ENCODE results near the gene CRYL1.

CRYL1 gene

DNA sequence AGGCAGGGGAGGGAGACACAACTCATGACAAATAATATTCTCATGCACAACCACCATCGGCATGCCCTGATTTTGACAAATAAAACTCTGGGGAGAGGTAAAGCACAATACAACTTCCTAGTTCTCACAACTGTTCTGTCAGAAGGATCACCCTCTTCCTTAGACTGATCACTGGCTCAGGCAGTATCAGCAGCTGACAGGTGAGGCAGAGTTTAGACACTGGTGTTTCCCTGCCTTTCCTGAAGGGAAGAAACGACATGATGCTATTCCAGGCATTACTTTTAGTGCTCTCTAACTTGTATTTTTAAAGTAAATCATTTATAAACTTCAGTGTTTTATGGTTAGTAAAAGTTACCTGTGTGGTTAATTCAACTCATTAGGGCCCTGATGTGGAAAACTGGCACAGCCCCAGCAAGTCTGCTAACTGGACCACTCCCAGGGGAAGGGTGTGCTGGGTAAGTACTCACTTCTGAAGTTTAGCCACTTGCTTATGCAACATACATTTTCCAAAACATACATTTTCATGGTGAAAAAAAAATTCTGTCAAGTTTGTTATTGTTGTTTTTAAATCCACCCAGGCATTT is 82.8 kb downstream of the CRYL1 start:
- H3K27ac ChIP-seq = no peak overlapping the region
- H3K27me3 ChIP-seq = no peaks in the 10 kb centered on the region
- no peaks in the 10 kb centered on the region for H3K4me1 ChIP-seq (ENCODE audit: control insufficient read depth in 1 of 2, insufficient read depth in 1 of 2, low read depth in 1 of 2, low read length in 1 of 2)
- H3K36me3 ChIP-seq = no peaks in the 10 kb centered on the region
- no peak overlapping the region for H3K4me3 ChIP-seq (ENCODE audit: low read depth in 1 of 2, low read length in 1 of 2)
- TF ChIP-seq, protein P1, sequence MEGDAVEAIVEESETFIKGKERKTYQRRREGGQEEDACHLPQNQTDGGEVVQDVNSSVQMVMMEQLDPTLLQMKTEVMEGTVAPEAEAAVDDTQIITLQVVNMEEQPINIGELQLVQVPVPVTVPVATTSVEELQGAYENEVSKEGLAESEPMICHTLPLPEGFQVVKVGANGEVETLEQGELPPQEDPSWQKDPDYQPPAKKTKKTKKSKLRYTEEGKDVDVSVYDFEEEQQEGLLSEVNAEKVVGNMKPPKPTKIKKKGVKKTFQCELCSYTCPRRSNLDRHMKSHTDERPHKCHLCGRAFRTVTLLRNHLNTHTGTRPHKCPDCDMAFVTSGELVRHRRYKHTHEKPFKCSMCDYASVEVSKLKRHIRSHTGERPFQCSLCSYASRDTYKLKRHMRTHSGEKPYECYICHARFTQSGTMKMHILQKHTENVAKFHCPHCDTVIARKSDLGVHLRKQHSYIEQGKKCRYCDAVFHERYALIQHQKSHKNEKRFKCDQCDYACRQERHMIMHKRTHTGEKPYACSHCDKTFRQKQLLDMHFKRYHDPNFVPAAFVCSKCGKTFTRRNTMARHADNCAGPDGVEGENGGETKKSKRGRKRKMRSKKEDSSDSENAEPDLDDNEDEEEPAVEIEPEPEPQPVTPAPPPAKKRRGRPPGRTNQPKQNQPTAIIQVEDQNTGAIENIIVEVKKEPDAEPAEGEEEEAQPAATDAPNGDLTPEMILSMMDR (IDR thresholded peaks at IDR 0.05) = no peak
- no peaks in the 10 kb centered on the region for H3K9me3 ChIP-seq

DNA sequence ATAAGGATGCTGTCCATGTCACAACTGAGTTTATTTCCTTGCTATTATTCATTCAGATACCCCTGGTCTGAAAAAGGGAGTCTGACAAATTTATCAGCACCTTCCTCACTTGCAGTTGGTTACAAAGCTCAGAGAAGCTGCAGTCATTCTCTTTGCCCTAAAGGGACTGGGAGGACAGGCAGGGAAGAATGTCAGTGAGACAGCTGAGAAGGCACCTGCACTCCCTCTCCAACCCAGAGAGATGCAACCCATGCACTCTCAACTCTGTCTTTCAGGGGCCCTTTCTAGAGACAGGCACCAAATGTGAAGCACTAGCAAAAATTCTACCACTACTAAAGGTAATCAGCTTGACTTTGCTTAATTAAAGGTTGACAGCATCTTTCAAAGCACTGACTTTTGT is 83.3 kb downstream of the CRYL1 start:
- no peaks in the 10 kb centered on the region for H3K36me3 ChIP-seq
- no peaks in the 10 kb centered on the region for H3K27me3 ChIP-seq
- TF ChIP-seq, protein P1 (IDR thresholded peaks at IDR 0.05) = no peak
- no peak overlapping the region for H3K27ac ChIP-seq
- H3K9me3 ChIP-seq = no peaks in the 10 kb centered on the region
- no peak overlapping the region for H3K4me3 ChIP-seq (ENCODE audit: low read depth in 1 of 2, low read length in 1 of 2)
- no peaks in the 10 kb centered on the region for H3K4me1 ChIP-seq (ENCODE audit: control insufficient read depth in 1 of 2, insufficient read depth in 1 of 2, low read depth in 1 of 2, low read length in 1 of 2)

DNA sequence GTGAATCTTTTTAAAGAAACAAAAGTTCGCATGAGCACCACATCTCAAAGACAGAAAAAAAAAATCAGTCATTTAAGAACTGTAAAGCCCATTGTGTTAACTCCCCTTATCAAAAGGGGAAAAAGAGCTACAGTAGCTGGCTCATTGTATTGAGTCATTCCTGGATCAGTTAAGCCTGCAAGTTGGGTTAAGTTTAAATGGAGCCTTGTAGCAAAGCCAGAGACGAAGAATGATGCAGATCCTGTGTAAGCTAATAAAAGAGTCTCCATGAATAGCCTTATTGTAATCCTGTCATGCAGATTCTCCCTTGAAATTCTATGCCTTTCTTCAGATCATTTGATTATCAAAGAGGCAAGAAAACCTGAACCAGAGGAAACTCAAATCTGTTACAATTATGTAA is 83.8 kb downstream of the CRYL1 start:
- Histone ChIP-seq H3K27ac (no peak overlapping the region), H3K4me3 (ENCODE audit: low read depth in 1 of 2, low read length in 1 of 2) (no peak overlapping the region), H3K36me3 (no peaks in the 10 kb centered on the region), H3K9me3 (no peaks in the 10 kb centered on the region), H3K27me3 (no peaks in the 10 kb centered on the region), H3K4me1 (ENCODE audit: control insufficient read depth in 1 of 2, insufficient read depth in 1 of 2, low read depth in 1 of 2, low read length in 1 of 2) (no peaks in the 10 kb centered on the region)
- TF ChIP-seq, protein P1 (IDR thresholded peaks at IDR 0.05) = no peak

DNA sequence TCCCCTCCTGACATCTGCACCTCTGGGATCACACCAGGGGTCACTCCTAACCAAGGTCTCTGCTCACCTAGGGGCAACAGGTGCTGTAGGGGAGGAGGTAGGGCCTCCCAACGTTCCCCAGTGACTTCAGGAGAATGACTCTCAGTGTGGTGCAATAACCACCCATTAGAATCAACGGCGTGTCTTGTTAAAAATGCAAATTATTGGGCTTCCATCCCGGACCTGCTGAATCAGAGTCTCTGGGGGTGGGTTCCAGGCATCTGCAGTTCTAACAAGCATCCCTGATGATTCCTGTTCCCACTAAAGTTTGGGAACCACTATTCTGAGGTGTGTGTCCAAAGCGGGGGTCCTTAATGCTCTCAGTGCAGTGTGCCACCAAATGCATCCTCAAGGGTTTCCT is 84.6 kb downstream of the CRYL1 start:
- Histone ChIP-seq H3K4me3 (ENCODE audit: low read depth in 1 of 2, low read length in 1 of 2) (no peak overlapping the region), H3K36me3 (no peaks in the 10 kb centered on the region), H3K4me1 (ENCODE audit: control insufficient read depth in 1 of 2, insufficient read depth in 1 of 2, low read depth in 1 of 2, low read length in 1 of 2) (no peaks in the 10 kb centered on the region), H3K9me3 (no peaks in the 10 kb centered on the region), H3K27ac (no peak overlapping the region), H3K27me3 (no peaks in the 10 kb centered on the region)
- TF ChIP-seq, protein P1 (IDR thresholded peaks at IDR 0.05) = no peak

DNA sequence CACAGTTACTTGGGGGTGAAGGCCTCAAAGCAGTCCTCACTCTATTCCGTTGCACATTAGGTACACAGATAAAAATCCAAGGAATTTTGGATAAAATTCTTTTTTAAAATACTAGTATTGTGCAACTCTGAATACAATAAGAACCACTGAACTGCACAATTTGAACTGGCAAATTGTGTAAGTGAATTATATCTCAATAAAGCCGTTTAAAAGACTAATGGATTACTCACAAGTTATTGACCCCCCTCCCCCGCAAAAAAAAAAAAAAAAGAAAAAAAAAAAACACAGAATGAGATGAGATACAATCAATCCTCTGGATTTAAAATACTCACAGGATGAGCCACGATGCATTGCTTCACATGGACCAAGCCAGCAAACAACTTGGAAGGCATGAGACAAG is 86.4 kb downstream of the CRYL1 start:
- no peak overlapping the region for H3K27ac ChIP-seq
- TF ChIP-seq, protein P1 (IDR thresholded peaks at IDR 0.05) = no peak
- H3K27me3 ChIP-seq = no peaks in the 10 kb centered on the region
- H3K4me1 ChIP-seq (ENCODE audit: control insufficient read depth in 1 of 2, insufficient read depth in 1 of 2, low read depth in 1 of 2, low read length in 1 of 2) = no peaks in the 10 kb centered on the region
- H3K36me3 ChIP-seq = no peaks in the 10 kb centered on the region
- H3K9me3 ChIP-seq = no peaks in the 10 kb centered on the region
- no peak overlapping the region for H3K4me3 ChIP-seq (ENCODE audit: low read depth in 1 of 2, low read length in 1 of 2)

DNA sequence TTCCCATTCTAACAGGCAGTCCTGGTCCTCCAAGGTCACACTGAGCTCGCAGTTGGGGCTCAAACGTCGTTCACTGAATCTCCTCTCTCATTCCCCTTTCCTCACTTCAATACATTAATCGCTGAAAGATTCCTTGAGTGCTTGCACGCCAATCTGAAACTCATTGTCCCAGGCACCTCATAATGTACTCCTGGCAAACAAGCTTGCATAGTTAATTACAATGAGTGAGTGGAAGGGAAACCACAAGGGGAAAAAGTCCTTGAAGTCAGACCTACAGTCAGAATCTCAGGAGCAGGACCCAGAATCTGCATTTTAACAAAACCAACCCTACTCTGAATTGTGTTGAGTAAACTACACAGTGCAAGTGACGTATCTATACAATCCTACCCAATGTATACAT is 86.9 kb downstream of the CRYL1 start:
- no peaks in the 10 kb centered on the region for H3K27me3 ChIP-seq
- no peak overlapping the region for H3K4me3 ChIP-seq (ENCODE audit: low read depth in 1 of 2, low read length in 1 of 2)
- H3K9me3 ChIP-seq = no peaks in the 10 kb centered on the region
- H3K4me1 ChIP-seq (ENCODE audit: control insufficient read depth in 1 of 2, insufficient read depth in 1 of 2, low read depth in 1 of 2, low read length in 1 of 2) = no peaks in the 10 kb centered on the region
- H3K27ac ChIP-seq = no peak overlapping the region
- TF ChIP-seq, protein P1 (IDR thresholded peaks at IDR 0.05) = no peak
- no peaks in the 10 kb centered on the region for H3K36me3 ChIP-seq

Data from neutrophil (primary cell).